K562 (cell line): ENCODE results near the gene ETS2. TPM values are rescaled to one million over a fixed set of nuclear protein-coding genes. Genes with fewer than 3 reads are reported as not detected.

ENCODE experiments used
- CHD4 ChIP-seq: fragments of 200-600 bp; sonication (generic); IDR thresholded peaks from 3 replicates; pipeline ENCODE4 v1.6.1; 2012; ENCODE audit warnings: low read depth, mild to moderate bottlenecking, mixed read lengths, low read length, inconsistent platforms; ENCODE audit not compliant: insufficient read depth, insufficient replicate concordance, poor library complexity, severe bottlenecking
- CXXC5 ChIP-seq: fragments of 250-450 bp; sonication (Bioruptor Pico); IDR thresholded peaks from 2 replicates; pipeline ENCODE4 v1.8.0; 2022; ENCODE audit warnings: inconsistent platforms, mild to moderate bottlenecking, moderate library complexity
- E2F1 ChIP-seq: sonication (generic); formaldehyde crosslinking; IDR thresholded peaks from 2 replicates; pipeline ENCODE4 v1.8.1; 2023; ENCODE audit warnings: mild to moderate bottlenecking, missing genetic modification reagents, moderate library complexity
- E2F6 ChIP-seq, 2 experiments: IDR thresholded peaks; 2 replicates each; pipeline ENCODE4 v1.6.1; 2011; ENCODE audit warnings: borderline replicate concordance in 1 of 2, control low read depth in 1 of 2, low read depth in 1 of 2, low read length in 1 of 2, mild to moderate bottlenecking in 1 of 2, mixed read lengths in 1 of 2, moderate library complexity in 1 of 2; ENCODE audit not compliant: insufficient read depth in 1 of 2, insufficient read length in 1 of 2, poor library complexity in 1 of 2, severe bottlenecking in 1 of 2; ENCODE audit errors: extremely low read depth in 1 of 2
- ETV5 ChIP-seq: sonication (generic); formaldehyde crosslinking; IDR thresholded peaks from 2 replicates; pipeline ENCODE4 v1.4.0; 2020; ENCODE audit warnings: low read depth, mild to moderate bottlenecking, missing genetic modification reagents
- FIP1L1 ChIP-seq: fragments of 200-400 bp; formaldehyde crosslinking; IDR thresholded peaks from 2 replicates; pipeline ENCODE4 v1.6.1; 2018; ENCODE audit warnings: mild to moderate bottlenecking, low read depth, low read length; ENCODE audit not compliant: poor library complexity, severe bottlenecking
- JUND ChIP-seq, 2 experiments: IDR thresholded peaks; 2 replicates in 1 of 2; 3 replicates in 1 of 2; pipeline ENCODE4 v1.6.1; 2011; ENCODE audit warnings: borderline replicate concordance in 2 of 2, low read depth in 2 of 2, low read length in 2 of 2, improper control_type of control experiment in 1 of 2, missing biosample characterization in 1 of 2, missing genetic modification characterization in 1 of 2, missing genetic modification reagents in 1 of 2
- RBFOX2 ChIP-seq: fragments of 200-400 bp; formaldehyde crosslinking; IDR thresholded peaks from 2 replicates; pipeline ENCODE4 v1.6.1; 2017; ENCODE audit warnings: low read depth, mild to moderate bottlenecking, low read length, moderate library complexity
- RBM22 ChIP-seq: fragments of 200-400 bp; formaldehyde crosslinking; IDR thresholded peaks from 2 replicates; pipeline ENCODE4 v1.6.1; 2018; ENCODE audit warnings: low read length, low read depth; ENCODE audit not compliant: poor library complexity, severe bottlenecking
- RUNX1 ChIP-seq: sonication (generic); IDR thresholded peaks from 2 replicates; pipeline ENCODE4 v1.6.1; 2016; ENCODE audit warnings: antibody characterized with exemption, low read depth
- SMAD4 ChIP-seq: fragments of 250-450 bp; sonication (Bioruptor Pico); conservative IDR thresholded peaks from 2 replicates; pipeline ENCODE4 v1.8.0; 2021; ENCODE audit warnings: inconsistent platforms, mild to moderate bottlenecking, moderate library complexity
- SMC3 ChIP-seq: conservative IDR thresholded peaks from 2 replicates; pipeline ENCODE4 v1.6.1; 2011; ENCODE audit warnings: low read depth, low read length, improper control_type of control experiment; ENCODE audit not compliant: insufficient read depth
- UBTF ChIP-seq, 2 experiments: IDR thresholded peaks; 2 replicates each; pipeline ENCODE4 v1.6.1; 2012; ENCODE audit warnings: improper control_type of control experiment in 2 of 2, low read depth in 2 of 2, low read length in 2 of 2, borderline replicate concordance in 1 of 2
- ZMIZ1 ChIP-seq, 2 experiments: fragments of 150-350 bp in 1 of 2; IDR thresholded peaks; 2 replicates each; pipeline ENCODE4 v1.6.1; 2012 to 2016; ENCODE audit warnings: low read depth in 2 of 2, low read length in 2 of 2, mild to moderate bottlenecking in 1 of 2, moderate library complexity in 1 of 2
- polyA plus RNA-seq, 8 experiments: library from polyadenylated mRNA; depleted of rRNA in 4 of 8; stranded (reverse) in 5 of 8; unstranded in 3 of 8; fragments of >200 nt; fragmentation: Nextera tagmentation in 2 of 8; fragmentation: Illumina TruSeq in 1 of 8; extraction: Ambion mirVana in 2 of 8; extraction: Trizol in 1 of 8; gene quantifications; 2 replicates each; pipeline versions ENCODE4 v1.2.1 to v1.2.3, GENCODE V29; 2011 to 2014; ENCODE audit warnings: inconsistent platforms in 1 of 8, missing spikeins in 1 of 8
- total RNA-seq, 7 experiments: library from RNA; depleted of rRNA in 6 of 7; stranded (reverse); fragments of >200 nt in 6 of 7; fragmentation: Illumina TruSeq in 2 of 7; extraction: Trizol in 2 of 7; gene quantifications; 2 replicates each; pipeline versions ENCODE4 v1.2.1 to v1.2.3, GENCODE V29; 2011 to 2021; ENCODE audit warnings: low replicate concordance in 1 of 7

ETS2 gene
- total and polyA plus RNA-seq, 9 of the 15 experiments (the other 6 are each of a cell fraction or from before 2014, with no cell fraction given) = 1.7 to 24.4 (median 12.2) TPM

- 0 out of 4 replicates have a peak, but pooled peaks of 1 of the 2 experiments have one; percentile 6 for TF ChIP-seq UBTF (IDR thresholded peaks at IDR 0.05; ENCODE audit: borderline replicate concordance in 1 of 2, low read depth in 2 of 2, low read length in 2 of 2)
- TF ChIP-seq JUND (IDR thresholded peaks at IDR 0.05; ENCODE audit: borderline replicate concordance, low read depth, low read length) = no peak
- 0 out of 3 replicates have a peak, but pooled peaks have one; percentile 47 for TF ChIP-seq JUND (tag; IDR thresholded peaks at IDR 0.05; ENCODE audit: borderline replicate concordance, low read depth, low read length)
- 0 out of 2 replicates have a peak, but pooled peaks have one; percentile 23 for TF ChIP-seq ETV5 (CRISPR knock-in tag)
- peak; percentile 84 for TF ChIP-seq RBFOX2
- peak; percentile 35; the same call in 1 of the 2 replicates for TF ChIP-seq E2F1 (CRISPR knock-in tag)
- TF ChIP-seq ZMIZ1 (IDR thresholded peaks at IDR 0.05; ENCODE audit: low read depth in 2 of 2, low read length in 2 of 2) = no peak
- TF ChIP-seq SMAD4 = no peak
- 0 out of 2 replicates have a peak, but pooled peaks have one; percentile 1 for TF ChIP-seq SMC3
- no peak for TF ChIP-seq RUNX1
- peak; percentile 30 for TF ChIP-seq CHD4
- TF ChIP-seq FIP1L1 = peak; percentile 25
- peak; percentile 75 for TF ChIP-seq RBM22
- TF ChIP-seq CXXC5 (CRISPR knock-in tag) = 0 out of 2 replicates have a peak, but pooled peaks have one; percentile 14
- TF ChIP-seq E2F6 (IDR thresholded peaks at IDR 0.05; ENCODE audit: borderline replicate concordance in 1 of 2, extremely low read depth in 1 of 2, insufficient read depth in 1 of 2, insufficient read length in 1 of 2, low read depth in 1 of 2, low read length in 1 of 2, poor library complexity in 1 of 2, severe bottlenecking in 1 of 2) = peak in 1 of 2 experiments; percentile 33
Measured at GRCh38 chr21:38806153-38806941, 618 bp downstream of the ETS2 start (continued).
